CD4-positive, alpha-beta T cell (primary cell): Measurements from ENCODE around the gene MED31. TPM values are rescaled to one million over a fixed set of nuclear protein-coding genes. Genes with fewer than 3 reads are reported as not detected.

ENCODE experiments used
- ATAC-seq: fragments of 200-7000 bp; cut with Tn5 transposase; one replicate; pipeline ENCODE4 v1.10.0; 2022; ENCODE audit warnings: mild to moderate bottlenecking; ENCODE audit not compliant: poor library complexity
- CTCF ChIA-PET: fragments of 350-600 bp; sonication (Branson Sonifier 250); formaldehyde crosslinking; loops from one replicate; lab custom pipeline; 2021; ENCODE audit warnings: antibody characterized with exemption, inconsistent platforms; lab: Charles Lee
- POLR2A ChIA-PET: fragments of 350-600 bp; sonication (Branson Sonifier 250); formaldehyde crosslinking; loops from one replicate; lab custom pipeline; 2021; ENCODE audit warnings: antibody characterized with exemption, inconsistent platforms; lab: Charles Lee
- DNase-seq, 14 experiments: peaks; one replicate each; pipeline ENCODE4 v3.0.0-alpha.2; 2013 to 2020; ENCODE audit warnings: mixed read lengths in 2 of 14
- H3K27ac ChIP-seq, 2 donors: one replicate each; pipeline versions ENCODE4 v1.5.1 to v1.7.0; 2013; ENCODE audit warnings: low read length in 2 of 2, low read depth in 1 of 2, mild to moderate bottlenecking in 1 of 2
- H3K27me3 ChIP-seq, 2 experiments: 1 replicate in 1 of 2; 2 replicates in 1 of 2; pipeline versions ENCODE4 v1.6.1 to v1.7.0; 2013; ENCODE audit warnings: low read length in 2 of 2, control low read depth in 1 of 2, mild to moderate bottlenecking in 1 of 2, moderate library complexity in 1 of 2; ENCODE audit not compliant: insufficient read depth in 2 of 2, control insufficient read depth in 1 of 2
- H3K36me3 ChIP-seq: one replicate; pipeline ENCODE4 v1.6.1; 2013; ENCODE audit warnings: low read length, control low read depth; ENCODE audit not compliant: insufficient read depth
- H3K4me1 ChIP-seq: one replicate; pipeline ENCODE4 v1.6.1; 2013; ENCODE audit warnings: low read length, control low read depth; ENCODE audit not compliant: insufficient read depth
- H3K4me3 ChIP-seq: one replicate; pipeline ENCODE4 v1.5.1; 2013; ENCODE audit warnings: mild to moderate bottlenecking, low read length, moderate library complexity
- H3K9me3 ChIP-seq, 2 experiments: 1 replicate in 1 of 2; 2 replicates in 1 of 2; pipeline versions ENCODE4 v1.6.1 to v1.7.0; 2013; ENCODE audit warnings: low read length in 2 of 2, mild to moderate bottlenecking in 2 of 2, control low read depth in 1 of 2, moderate library complexity in 1 of 2; ENCODE audit not compliant: control insufficient read depth in 1 of 2, insufficient read depth in 1 of 2
- H3K27ac Mint-ChIP-seq: one replicate; pipeline ENCODE4 v1.8.0; 2020; ENCODE audit warnings: mixed read lengths
- H3K27me3 Mint-ChIP-seq: one replicate; pipeline ENCODE4 v1.8.0; 2021; ENCODE audit warnings: mixed read lengths
- H3K36me3 Mint-ChIP-seq: one replicate; pipeline ENCODE4 v1.8.0; 2021; ENCODE audit warnings: low read depth, mixed read lengths
- H3K4me1 Mint-ChIP-seq: one replicate; pipeline ENCODE4 v1.8.0; 2021; ENCODE audit warnings: low read depth, mixed read lengths
- H3K4me3 Mint-ChIP-seq: one replicate; pipeline ENCODE4 v1.8.0; 2020; ENCODE audit warnings: mild to moderate bottlenecking, mixed read lengths
- H3K9me3 Mint-ChIP-seq: one replicate; pipeline ENCODE4 v1.8.0; 2020; ENCODE audit warnings: mixed read lengths
- CTCF ChIP-seq: fragments of 200-600 bp; IDR thresholded peaks from one replicate; pipeline ENCODE4 v1.8.0; 2022; ENCODE audit warnings: antibody characterized with exemption, mild to moderate bottlenecking
- intact Hi-C, 2 experiments: fragments of 100-400 bp; cut with DNase I in 1 of 2; cut with micrococcal nuclease in 1 of 2; formaldehyde crosslinking; loops; one replicate each; pipeline versions ENCODE4 v1.15.1 to v1.9.0; 2023 to 2025; cut with DNase I, micrococcal nuclease
- total RNA-seq, 174 experiments: library from RNA in 2 of 174; stranded (reverse) in 2 of 174; gene quantifications; one replicate each; pipeline ENCODE4 v1.2.3 and lab custom pipeline; 2021 to 2026

Gene MED31
- total RNA-seq, 2 experiments from 2014 or later = 31.4 to 32.0 TPM

- POLR2A ChIA-PET = no interaction called here
- H3K27ac Mint-ChIP-seq = no peak overlapping the region
These were observed 18.2 kb upstream of the MED31 start for GRCh38 chr17:6669479-6670212.

GRCh38 chr17:6668727-6669425 is 17.5 kb upstream of the MED31 start:
- H3K36me3 ChIP-seq = peaks cover 6% of the 10 kb centered on the region
- ChIA-PET POLR2A (no interaction called here), CTCF (no interaction called here)
- Mint-ChIP-seq H3K36me3 (peaks cover 13% of the 10 kb centered on the region), H3K27ac (no peak overlapping the region), H3K27me3 (no peaks in the 10 kb centered on the region), H3K4me1 (peaks cover 4% of the 10 kb centered on the region), H3K9me3 (no peaks in the 10 kb centered on the region), H3K4me3 (no peak overlapping the region)
- no peaks in the 10 kb centered on the region for H3K9me3 ChIP-seq
- no peak for TF ChIP-seq CTCF
- DNase-seq (no peak), ATAC-seq (no peak)
- intact Hi-C loops = loop anchor here (5.0 to 10.0 kb wide), 3 partner anchors 173 to 333 kb away; no protein-coding TSS in a partner anchor
- H3K27ac ChIP-seq = no peak overlapping the region
- no peaks in the 10 kb centered on the region for H3K27me3 ChIP-seq
- H3K4me1 ChIP-seq = peaks cover 4% of the 10 kb centered on the region
- no peak overlapping the region for H3K4me3 ChIP-seq

More at GRCh38 chr17:6669479-6670212, 18.2 kb upstream of the MED31 start:
- peaks cover 4% of the 10 kb centered on the region for H3K4me1 Mint-ChIP-seq
- Histone ChIP-seq H3K4me1 (peaks cover 4% of the 10 kb centered on the region), H3K27me3 (no peaks in the 10 kb centered on the region), H3K9me3 (no peaks in the 10 kb centered on the region), H3K27ac (no peak overlapping the region), H3K36me3 (peaks cover 6% of the 10 kb centered on the region), H3K4me3 (no peak overlapping the region)
- ATAC-seq (no peak), DNase-seq (no peak)
- H3K4me3 Mint-ChIP-seq = no peak overlapping the region
- H3K9me3 Mint-ChIP-seq = no peaks in the 10 kb centered on the region
- no peak for TF ChIP-seq CTCF
- CTCF ChIA-PET = no interaction called here
- H3K27me3 Mint-ChIP-seq = no peaks in the 10 kb centered on the region
- intact Hi-C loops = loop anchor here (5.0 to 10.0 kb wide), 3 partner anchors 173 to 333 kb away; no protein-coding TSS in a partner anchor
- H3K36me3 Mint-ChIP-seq = peaks cover 13% of the 10 kb centered on the region

GRCh38 chr17:6668219-6668618 is 16.8 kb upstream of the MED31 start:
- Mint-ChIP-seq H3K27me3 (no peaks in the 10 kb centered on the region), H3K27ac (no peak overlapping the region), H3K4me1 (peaks cover 4% of the 10 kb centered on the region), H3K4me3 (no peak overlapping the region), H3K36me3 (peaks cover 13% of the 10 kb centered on the region), H3K9me3 (no peaks in the 10 kb centered on the region)
- ATAC-seq = no peak
- DNase-seq = no peak
- intact Hi-C loops = loop anchor here (5.0 to 10.0 kb wide), 3 partner anchors 174 to 334 kb away; no protein-coding TSS in a partner anchor
- no peak overlapping the region for H3K4me3 ChIP-seq
- ChIA-PET CTCF (no interaction called here), POLR2A (no interaction called here)
- H3K27me3 ChIP-seq = no peaks in the 10 kb centered on the region
- no peak overlapping the region for H3K27ac ChIP-seq
- H3K4me1 ChIP-seq = peaks cover 4% of the 10 kb centered on the region
- H3K36me3 ChIP-seq = peaks cover 6% of the 10 kb centered on the region
- H3K9me3 ChIP-seq = no peaks in the 10 kb centered on the region
- no peak for TF ChIP-seq CTCF
